T47D (cell line): Measurements from ENCODE around the gene ZC3H13.
A peak's percentile ranks its signal among the peaks of the same experiment; 100 is the strongest.

Experiments used
- DNase-seq, 2 experiments: peaks; one replicate each; pipeline versions ENCODE4 v3.0.0 to v3.0.0-alpha.2; 2011 to 2012; ENCODE audit warnings: low read depth in 1 of 2, low spot score in 1 of 2
- JUND ChIP-seq: IDR thresholded peaks from 2 replicates; pipeline ENCODE4 v1.6.1; 2012; ENCODE audit warnings: low read depth
- in situ Hi-C: cut with HindIII; loops from 2 replicates; pipeline ENCODE4 v1.10.0; 2016; ENCODE audit warnings: low sequenced_read_pairs, low pct_unique_long_range_greater_than_20kb

ZC3H13 gene

DNA sequence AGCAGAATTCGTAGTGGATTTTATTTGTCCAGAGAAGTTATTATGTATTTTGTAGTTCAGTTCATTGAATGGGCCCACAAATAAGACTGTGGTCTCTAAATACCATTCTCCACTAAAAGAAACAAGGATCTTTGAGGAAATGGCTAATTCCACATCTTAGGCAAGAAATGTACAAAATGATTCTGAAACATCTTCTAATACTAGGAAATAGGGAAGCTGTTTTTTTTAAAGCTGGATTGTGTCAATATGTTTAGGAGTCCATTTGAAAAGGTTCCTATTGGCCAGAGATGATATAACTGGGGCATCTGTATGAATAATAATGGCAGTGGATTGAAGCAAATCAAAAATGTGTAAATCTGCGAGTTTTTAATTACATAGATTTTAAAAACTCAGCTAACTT, 112.5 kb downstream of the ZC3H13 start:
- in situ Hi-C loops: no loop called here
- DNase-seq: no peak
- TF ChIP-seq JUND: no peak

DNA sequence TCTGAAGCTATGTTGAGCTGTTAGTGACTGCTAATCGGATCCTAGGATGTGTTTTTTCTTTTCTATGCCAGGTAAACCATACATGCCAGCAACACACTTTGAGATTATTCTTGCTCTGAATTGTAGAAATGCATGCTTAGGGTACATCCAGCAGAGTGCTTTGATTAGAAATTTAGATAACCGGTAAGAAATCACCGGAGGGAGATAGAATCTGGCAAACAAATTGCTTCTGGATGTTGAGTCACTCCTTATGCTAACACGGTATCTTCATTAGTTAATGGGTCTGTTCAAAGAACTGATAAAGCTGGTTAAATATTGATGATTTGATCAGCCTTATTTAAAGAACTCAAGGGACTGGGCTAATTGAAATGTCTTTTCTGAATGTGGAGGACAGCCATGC, 115.9 kb downstream of the ZC3H13 start:
- no peak for DNase-seq
- TF ChIP-seq JUND: no peak
- in situ Hi-C loops: no loop called here

DNA sequence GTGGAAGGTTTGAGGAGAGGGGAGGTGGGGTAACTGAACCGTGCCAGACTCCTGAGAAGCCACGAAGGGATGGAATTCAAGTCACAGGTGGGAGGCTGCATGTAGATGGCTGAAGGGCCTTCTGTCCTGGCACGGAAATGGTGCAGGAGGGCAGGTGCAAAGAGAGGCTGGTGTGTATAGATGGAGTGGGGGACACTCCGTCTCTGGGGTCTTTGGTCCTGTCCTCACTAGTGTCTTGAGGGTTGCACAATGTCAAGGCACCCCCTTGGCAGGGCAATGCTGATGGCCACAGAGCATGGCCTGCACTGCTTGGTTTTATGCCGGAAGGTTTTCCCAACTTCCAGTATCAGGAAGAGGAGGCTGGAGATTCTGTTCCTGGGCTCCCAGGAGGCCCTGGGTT, 118.3 kb downstream of the ZC3H13 start:
- in situ Hi-C loops: no loop called here
- no peak for DNase-seq

DNA sequence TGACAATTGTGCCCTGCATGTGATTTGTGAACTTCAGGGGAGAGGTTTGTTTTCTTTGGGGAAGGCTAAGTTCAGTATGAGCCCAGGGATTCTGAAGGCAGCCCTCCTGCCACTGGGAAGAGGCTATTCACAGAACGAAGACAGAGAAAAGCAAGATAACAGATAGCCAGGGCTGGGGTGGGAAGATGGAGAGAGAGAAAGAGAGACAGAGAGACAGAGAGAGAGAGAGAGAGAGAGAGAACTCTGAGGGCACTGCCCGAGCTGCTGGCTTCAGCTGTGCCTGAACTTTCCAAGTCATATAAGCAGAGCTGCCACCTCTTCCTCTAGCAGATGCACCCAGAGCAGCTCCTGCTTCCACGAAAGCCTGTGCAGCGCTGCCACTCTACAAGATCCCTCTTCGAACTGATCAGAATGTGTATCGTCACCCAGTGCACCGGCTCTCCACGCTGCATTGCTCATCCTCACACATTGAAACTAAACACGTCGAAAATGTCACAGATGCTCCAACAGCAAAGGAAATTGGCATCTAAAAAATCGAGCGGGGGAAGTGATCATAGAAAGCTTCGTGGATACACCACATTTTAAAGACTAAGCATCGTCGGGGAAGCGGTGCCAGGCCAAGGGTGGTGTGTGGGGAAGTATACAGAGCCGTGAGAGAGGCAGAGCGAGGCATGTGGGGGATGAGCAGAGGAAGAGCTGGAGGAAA, 119.2 kb downstream of the ZC3H13 start:
- in situ Hi-C loops: no loop called here
- no peak for TF ChIP-seq JUND
- DNase-seq: no peak

More for the DNA sequence above, 118.3 kb downstream of the ZC3H13 start:
- TF ChIP-seq JUND: no peak

DNA sequence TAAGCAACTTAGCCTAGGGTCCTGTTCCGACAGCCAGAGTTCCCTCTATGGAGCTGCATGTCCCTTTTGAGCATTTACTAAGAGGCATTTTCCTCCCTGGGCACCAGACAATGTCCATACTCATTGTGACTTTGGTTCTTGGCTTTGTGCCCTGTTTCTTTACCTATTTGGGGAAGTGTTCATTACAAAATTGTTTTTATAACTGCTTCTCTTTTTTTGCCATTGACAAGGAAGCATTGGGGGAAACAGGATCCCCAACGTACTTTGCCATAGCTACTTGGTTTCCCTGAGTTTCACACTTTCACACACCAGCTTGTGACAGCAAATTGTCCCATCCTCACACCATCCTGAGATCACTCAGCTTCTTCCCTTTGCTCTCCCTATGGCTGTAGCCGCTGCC, 119.9 kb downstream of the ZC3H13 start:
- in situ Hi-C loops: no loop called here
- TF ChIP-seq JUND: no peak
- no peak for DNase-seq

DNA sequence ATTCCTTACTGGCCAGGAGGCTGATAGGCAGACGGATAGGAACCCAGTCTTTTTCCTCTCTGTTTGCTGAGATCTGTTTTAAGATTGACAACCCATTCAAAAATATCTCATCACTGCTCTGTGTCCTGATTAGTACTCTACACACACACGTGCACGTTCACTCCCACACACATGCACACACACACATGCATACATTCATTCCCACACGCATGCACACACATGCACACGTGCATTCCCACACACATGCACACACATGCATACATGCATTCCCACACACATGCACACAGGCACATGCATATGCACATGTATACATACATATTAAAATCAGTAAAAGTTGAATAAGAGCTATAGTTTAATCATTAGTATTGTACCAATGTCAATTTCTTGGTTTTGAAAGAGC, 120.4 kb downstream of the ZC3H13 start:
- DNase-seq: no peak
- TF ChIP-seq JUND: no peak
- in situ Hi-C loops: no loop called here

DNA sequence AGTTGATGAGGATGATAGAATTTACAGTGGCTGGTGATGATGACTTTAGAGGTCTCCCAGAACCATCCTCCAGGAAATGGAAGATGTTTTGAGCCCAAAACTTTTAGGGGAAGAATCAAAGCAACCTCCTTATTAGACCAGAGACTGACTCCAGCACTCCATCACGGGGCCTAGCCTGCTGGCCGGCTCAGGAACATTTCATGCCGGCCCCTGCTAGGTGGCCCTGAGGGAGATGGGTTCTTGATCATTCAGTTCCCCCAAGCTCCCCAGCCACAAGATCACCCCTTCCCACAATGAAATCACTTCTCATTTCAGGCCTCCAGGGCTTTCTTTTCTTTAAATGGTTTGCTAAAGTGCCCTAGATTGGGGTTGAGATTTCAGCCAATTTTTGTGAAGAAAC, 121.3 kb downstream of the ZC3H13 start:
- no peak for DNase-seq
- TF ChIP-seq JUND: no peak
- in situ Hi-C loops: no loop called here

DNA sequence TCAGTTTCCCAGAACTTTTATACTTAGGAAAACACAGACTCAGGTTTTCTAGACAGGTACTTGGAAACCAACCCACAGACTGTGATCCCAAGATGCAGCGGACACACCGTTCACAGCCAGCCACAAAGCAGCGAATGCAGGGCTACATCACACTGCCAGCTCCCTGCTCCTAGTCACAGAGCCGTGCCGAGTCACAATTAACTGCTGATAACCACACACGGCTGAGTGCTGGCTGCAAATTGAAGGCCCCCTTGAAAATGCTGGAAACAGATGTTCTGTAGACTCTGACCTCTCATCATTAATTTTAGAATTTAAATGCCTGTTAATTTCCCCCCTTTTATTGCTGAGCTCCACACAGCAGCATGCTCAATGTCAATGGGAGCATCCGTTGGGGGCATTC, 122.4 kb downstream of the ZC3H13 start:
- in situ Hi-C loops: no loop called here
- DNase-seq: no peak
- TF ChIP-seq JUND: no peak

DNA sequence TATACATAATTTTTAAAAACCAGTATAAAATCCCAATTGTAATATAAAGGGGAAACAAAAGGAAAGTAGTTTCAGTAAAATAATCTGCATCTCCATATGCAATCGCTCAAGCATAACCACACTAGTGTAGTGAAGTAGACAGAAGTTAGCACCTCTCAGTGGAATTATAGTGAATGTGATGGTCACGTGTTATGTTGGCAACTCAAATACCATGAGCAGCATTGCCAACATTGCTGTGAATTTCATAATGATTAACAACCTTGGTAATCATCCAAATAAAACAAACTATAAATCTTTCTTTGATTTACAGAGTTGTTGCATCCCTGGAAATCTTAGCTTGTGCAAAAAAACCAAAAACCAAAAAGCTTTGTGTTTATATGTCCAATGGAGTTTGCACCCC, 123.7 kb downstream of the ZC3H13 start:
- DNase-seq: peak in 1 of 2 experiments; percentile 35
- in situ Hi-C loops: no loop called here
- no peak for TF ChIP-seq JUND

DNA sequence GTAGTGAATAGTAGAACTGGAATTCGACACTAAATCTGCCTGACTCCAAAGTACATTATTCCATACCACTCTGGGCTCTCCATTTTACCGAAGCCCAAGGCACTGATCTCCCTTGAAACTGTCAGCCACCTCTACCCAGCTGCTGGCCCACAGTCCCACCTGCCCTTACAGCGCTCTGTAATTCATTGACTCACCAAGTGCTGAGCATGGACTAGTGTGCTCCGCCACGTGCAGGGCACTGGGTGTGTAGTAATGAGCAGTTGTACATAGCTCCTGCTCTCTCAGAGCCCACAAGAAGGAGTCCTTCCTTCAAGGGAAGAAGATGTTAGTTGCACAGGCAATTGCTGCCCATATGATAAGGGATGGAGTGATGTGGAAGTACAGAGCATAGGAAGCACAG, 124.4 kb downstream of the ZC3H13 start:
- in situ Hi-C loops: no loop called here
- DNase-seq: no peak
- no peak for TF ChIP-seq JUND

DNA sequence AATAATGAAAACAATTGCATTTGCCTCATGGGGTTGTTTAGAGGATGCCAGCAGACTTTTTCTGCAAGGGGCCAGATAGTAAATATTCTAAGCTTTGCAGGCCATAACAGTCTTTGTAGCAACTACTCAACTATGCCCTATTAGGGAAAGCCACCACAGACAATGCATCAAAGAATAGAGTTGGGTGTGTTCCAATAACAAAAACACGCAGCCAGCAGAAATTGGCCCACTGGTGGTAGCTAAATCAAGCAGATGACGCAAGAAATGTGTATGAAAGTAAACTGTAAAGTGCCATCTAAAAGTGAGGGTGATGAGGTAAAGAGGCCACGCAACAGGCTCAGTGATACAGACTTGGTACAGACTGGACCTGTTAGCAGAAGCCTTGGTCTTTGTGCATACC, 125.8 kb downstream of the ZC3H13 start:
- in situ Hi-C loops: no loop called here
- TF ChIP-seq JUND: no peak
- no peak for DNase-seq

DNA sequence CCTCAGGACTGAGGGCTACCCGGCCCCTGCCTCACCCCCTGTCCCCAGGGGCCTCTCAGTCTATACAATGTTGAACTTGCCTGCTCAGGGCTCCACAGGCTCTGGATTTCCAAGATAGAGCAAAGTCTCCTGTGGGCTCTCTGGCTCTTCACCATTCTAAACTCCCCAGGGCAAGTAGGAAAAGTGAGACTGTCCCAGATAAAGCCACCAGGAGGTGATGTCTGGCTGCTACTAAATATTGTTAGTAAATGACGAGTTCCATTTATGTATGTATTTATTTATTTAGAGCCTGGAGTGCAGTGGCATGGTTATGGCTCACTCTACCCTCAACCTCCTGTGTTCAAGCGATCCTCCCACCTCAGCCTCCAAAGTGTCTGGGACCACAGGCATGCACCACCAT, 127.4 kb downstream of the ZC3H13 start:
- TF ChIP-seq JUND: no peak
- in situ Hi-C loops: no loop called here
- DNase-seq: peak in 1 of 2 experiments; percentile 2

DNA sequence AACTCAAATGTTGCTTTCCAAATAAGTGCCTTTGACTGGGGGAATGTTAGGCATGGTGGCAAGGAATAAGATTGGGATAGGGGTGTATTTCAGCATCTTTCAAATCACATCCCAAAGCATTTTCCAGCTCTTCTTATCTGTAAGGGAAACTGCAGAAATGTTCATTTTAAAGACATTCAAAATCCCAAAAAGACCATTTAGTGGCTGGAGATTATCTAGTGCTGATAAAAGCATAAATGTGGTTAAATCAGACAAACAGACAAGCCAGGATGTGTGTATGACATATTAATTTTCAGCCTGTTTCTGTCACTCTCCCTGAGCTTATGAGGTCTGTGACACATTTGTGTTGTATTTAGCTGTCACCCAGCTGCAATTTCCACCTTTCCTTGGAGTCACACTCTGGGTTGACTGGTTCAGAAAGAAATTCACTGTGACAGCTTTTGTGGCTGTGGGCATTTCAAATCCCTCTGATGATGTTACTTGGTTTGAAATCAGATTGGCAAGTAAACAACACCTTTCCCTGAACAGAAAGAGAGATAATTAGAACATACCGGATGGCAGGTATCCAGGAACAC, 131.3 kb downstream of the ZC3H13 start:
- no peak for TF ChIP-seq JUND
- in situ Hi-C loops: no loop called here
- DNase-seq: no peak

DNA sequence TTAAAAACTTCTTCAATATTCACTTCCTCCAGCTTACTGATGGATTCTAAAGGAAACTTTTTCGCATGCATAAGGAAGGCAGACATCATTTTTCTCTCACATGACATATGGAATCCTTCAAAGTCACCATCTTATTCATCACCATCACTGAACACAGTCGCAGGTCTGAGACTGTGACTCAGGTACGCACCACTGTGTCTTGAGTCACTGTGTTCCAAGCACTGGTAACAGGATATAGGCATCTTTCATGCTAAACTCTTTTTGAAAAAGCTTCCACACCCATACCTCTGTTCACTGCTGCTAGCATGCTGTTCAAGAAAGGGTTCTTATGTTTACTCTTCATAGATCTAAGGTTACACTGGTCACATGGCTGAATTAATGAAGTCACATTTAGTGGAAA, 133.9 kb downstream of the ZC3H13 start:
- no peak for TF ChIP-seq JUND
- in situ Hi-C loops: no loop called here
- no peak for DNase-seq
